GM19467 (cell line): Measurements from ENCODE around the gene VWA3B.
"Not testable (repeated sequence)": the region's sequence is repeated elsewhere in the genome, so short reads cannot be mapped to it uniquely, and the experiment has no call there.

Experiments used
- ATAC-seq: cut with Tn5 transposase; IDR thresholded peaks from one replicate; pipeline ENCODE4 v1.9.1; 2021; ENCODE audit warnings: mild to moderate bottlenecking, moderate library complexity; ENCODE audit not compliant: unreplicated experiment

VWA3B gene

GRCh38 chr2:98087447-98088020 lies 567 bp downstream of the VWA3B start:
- ATAC-seq: no peak

GRCh38 chr2:98088261-98088660 lies 1.3 kb downstream of the VWA3B start:
- no peak for ATAC-seq

DNA sequence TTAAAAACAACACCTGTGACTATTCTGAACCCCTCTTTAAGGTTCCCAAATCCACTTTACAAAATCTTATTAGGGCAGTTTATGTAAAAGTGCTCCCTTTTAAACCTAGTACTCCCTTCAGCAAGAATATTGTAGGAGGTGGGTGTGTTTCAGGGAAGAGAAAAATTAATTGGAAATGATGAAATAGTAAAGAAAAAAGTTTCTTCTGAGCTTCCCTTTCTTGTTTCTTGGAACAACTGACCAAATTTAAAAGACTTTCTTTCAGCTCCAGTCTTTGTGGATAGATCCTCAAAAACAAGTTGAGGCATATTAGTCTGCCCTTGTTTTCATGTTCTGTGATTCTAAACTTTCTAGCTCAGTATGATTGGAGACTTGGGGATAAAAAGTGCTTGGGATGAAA lies 3.0 kb downstream of the VWA3B start:
- no peak for ATAC-seq

DNA sequence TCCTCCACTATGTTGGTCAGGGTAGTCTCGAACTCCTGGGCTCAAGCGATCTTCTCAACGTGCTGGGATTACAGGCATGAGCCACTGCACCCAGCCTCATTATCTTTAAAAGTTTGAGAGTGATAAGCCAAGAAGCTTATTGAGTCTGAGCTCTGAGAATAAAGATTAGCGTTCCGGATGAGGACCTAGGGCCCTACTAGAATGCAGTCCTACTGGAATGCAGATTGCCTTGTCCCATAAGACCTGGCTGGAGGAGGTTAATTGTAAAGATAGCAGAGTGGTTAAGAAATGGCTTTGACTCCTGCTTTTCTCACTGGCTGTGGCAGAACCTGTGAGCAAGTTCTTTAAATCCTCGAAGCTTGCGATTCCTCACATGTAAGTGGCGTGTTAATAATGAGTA lies 4.0 kb downstream of the VWA3B start:
- no peak for ATAC-seq

GRCh38 chr2:98091738-98092137 lies 4.8 kb downstream of the VWA3B start:
- no peak for ATAC-seq

DNA sequence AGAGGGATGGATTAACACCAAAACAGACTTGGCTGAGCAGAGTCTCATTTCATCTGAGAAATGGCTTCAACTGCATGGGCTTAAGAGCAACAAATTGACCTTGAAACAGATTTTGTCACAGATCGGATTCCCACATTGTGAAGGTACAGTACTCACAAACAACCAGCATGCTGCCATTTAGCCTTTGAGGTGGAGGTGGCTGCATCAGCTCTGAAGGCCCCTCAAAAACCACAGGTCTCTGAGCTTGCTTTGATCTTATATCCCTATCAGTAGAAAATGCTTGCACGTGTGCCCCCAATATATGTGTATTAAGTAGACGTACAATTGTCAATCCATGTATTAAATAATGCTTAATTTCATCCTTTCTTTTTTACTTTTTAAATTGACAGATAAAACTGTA lies 6.2 kb downstream of the VWA3B start:
- no peak for ATAC-seq

- no peak for ATAC-seq
Observed at GRCh38 chr2:98093611-98094010, 6.6 kb downstream of the VWA3B start.

DNA sequence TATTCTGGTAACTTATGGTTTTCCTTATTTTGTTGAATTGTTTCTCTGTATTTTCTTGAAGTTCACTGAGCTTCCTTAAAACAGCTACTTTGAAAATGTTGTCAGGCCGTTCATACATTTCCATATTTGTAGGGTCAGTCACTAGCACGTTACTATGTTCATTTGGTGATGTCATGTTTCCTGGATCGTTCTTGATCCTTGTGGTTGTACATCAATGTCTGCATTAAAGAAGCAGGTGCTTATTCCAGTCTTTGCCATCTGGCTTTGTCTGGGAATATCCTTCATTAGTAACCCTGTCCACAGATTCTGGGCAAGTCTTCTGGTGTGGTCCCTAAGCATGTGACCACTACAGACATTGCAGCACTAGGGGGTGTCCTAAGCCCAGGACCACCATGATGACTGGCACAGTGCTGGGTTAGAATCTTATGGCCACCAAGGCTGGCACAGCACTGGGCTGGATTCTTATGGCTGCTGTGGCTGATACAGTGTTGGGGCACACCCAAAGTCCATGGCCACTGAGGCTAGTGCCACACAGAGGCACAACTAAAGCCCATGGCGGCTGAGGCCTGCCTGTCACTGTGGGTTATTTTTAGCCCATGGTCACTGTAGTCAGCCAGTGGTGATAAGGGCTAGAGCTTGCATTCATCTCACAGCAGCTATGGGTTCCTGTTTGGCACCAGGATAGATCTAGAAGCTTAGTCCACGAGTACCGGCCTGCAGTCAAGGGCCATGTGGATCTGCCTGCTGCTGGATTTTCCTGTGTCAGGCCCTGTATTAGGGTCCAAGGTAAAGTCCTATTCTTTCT lies 13.2 kb downstream of the VWA3B start:
- ATAC-seq: no peak

- ATAC-seq: not testable (repeated sequence)
Observed at GRCh38 chr2:98102315-98102714, 15.3 kb downstream of the VWA3B start.

- ATAC-seq: no peak
Observed at GRCh38 chr2:98102878-98103277, 15.9 kb downstream of the VWA3B start.

DNA sequence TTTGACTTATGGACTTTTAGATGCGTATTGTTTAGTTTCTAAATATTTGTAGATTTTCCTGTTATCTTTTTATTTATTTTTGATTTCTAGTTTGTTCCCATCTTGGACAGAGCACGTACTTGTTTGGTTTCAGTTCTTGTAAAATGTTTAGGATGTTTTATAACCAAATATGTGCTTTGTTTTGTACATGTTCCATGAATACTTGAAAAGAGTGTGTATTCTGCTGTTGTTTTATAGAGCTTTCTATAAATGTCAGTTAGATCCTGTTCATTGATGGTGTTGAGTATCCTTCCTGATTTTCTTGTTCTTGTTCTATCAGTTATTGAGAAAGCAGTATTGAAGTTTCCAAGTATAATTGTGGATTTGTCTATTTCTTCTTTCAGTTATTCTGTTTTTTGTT lies 21.1 kb downstream of the VWA3B start:
- no peak for ATAC-seq

DNA sequence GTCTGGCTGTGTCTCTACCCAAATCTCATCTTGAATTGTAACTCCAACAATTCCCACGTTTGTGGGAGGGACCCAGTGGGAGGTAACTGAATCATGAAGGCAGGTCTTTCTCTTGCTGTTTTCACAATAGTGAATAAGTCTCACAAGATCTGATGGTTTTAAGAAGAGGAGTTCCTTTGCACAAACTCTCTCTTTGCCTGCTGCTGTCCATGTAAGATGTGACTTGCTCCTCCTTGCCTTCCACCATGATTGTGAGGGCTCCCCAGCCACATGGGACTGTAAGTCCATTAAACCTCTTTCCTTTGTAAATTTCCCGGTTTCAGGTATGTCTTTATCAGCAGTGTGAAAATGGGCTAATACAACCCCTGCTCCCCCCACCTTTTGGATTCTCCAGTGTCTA lies 23.8 kb downstream of the VWA3B start:
- no peak for ATAC-seq

- no peak for ATAC-seq
Observed at GRCh38 chr2:98114643-98115330, 27.8 kb downstream of the VWA3B start.

- no peak for ATAC-seq
Observed at GRCh38 chr2:98118161-98118560, 31.2 kb downstream of the VWA3B start.

- no peak for ATAC-seq
Observed at GRCh38 chr2:98118852-98119251, 31.9 kb downstream of the VWA3B start.

DNA sequence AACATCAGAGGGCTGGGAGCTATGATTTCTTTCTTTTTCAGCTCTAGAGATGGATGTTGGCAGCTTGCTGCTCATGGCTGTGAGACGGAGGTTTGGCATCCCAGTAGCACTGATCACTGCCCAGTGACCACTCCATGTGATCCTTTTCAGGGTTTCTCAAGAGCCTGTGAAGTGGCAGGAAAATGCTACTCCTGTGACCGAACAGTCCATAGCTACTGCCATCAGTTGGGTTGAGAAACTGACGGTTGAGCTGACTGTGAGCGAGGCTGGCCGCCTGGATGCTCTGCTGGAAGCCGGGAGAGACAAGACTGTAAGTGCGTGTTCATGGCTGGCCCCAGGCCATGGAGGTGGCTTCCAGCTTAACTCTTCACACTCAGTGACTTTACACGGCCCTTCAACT lies 34.2 kb downstream of the VWA3B start:
- no peak for ATAC-seq

DNA sequence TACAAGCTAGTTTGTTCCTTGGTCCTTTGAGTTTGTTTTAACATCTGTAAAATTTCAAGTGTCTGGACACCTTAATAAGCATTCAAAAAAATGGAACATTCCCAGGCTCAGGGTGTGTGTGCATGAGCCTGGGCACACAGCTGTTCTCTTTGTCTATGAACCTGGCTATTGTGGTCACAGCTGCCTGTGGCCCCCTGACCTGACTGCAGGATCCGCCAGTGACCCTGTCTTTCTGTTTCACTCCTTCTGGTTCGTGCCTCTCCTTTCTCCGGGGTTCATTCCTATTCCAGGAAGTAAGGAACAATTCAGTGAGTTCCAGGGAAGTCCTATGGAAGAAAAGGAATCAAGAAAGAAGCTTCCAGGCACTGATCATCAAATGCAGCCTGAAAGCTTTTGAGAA lies 35.6 kb downstream of the VWA3B start:
- no peak for ATAC-seq

DNA sequence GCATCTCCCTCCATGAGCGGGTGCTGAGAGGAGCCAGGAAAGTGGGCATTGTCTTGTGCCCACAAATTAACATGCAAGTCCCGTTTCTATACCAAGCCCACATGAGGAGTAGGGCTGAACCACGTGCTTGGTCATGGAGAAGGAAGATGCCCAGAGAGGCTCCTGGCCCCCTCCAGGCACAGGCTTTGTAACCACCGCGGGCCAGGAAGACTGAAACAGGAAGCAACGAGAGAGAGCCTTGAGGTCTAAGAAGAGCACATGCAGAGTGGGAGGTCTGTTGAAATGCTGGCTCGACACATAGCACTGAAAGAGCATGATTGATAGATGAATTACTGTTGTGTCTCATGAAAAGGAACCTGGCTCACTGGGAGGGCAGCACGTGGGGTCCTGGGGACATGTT lies 36.3 kb downstream of the VWA3B start:
- ATAC-seq: no peak

DNA sequence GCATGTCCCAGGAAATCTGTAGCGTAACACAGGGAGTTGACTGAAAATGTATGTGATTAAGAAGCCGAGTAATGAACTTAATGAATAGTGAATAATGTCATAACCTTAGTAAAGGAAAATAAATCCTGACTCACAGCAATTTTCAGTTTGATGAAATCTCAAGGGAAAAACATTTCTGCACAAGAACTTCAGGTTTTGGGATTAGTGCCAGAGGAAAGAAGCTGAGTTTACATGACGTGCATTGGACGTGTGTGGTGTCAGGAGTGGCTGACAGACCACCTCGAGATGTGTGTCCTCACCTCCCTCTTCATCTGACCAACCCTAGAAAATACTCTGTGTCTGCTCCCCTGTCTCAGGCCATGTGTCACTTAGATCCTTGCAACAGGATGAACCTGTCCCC lies 39.1 kb downstream of the VWA3B start:
- no peak for ATAC-seq

DNA sequence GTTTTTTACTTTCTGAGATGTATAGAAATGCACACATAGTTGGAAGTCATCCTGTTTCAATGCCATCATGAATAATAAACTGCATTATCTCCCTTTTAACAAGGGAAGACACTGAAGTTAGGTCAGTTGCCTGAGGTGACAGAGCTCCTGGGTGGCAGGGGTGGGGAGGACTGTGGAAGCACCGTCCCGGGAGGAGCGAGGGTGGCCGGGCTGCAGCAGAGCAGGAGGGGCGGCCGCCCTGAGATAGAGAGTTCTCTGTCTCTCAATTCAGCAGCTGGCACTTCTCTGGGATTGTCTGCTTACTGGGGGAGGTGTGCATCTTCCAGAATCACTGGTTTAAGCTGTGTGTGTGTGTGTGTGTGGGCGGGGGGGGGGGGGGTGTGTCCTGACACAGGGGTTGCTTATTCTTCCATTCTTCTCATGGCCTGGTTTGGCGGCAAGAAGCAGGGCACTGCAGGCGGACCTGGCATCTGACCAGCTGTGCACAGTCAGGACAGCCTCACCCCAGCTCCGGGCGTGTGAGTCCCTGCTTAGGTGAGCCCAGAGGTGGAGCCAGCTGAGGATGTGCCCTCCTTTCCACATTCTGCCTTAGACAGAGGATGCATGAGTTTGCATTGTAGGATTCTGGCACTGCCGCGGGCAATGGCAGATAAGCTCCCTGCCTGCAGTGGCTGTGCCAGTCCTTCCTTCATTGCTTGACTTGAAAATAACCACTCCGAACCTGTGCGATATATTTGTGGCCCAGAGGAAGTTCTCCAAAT lies 40.4 kb downstream of the VWA3B start:
- no peak for ATAC-seq

DNA sequence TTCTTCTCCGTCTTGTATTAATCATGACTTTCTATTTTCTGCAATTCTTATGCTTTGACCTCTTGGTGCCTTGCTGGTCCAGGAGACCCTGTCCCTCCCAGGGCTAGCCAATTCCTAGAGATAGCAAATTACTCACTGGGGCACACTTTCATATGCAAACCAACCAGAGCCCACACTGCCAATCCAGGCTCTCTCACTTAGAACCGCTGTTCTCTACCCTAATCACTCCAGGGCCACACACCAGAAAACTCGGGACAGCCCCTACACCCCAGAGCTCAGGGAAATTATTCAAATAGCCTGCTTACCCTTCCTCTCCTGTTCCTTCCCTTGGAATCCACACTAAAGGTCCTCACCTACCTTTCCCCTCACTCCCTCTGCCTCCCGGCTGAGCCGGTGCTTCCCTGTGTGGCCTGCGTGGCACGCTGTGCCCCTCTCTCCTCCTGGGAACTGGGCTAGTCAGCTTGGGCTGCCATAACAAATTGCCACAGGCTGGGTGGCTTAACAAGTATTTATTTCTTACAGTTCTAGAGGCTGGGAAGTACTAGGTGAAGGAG lies 41.7 kb downstream of the VWA3B start:
- ATAC-seq: no peak
